Activated naive CD8-positive, alpha-beta T cell treated with anti-CD3 and anti-CD28 coated beads, Interleukin-2, amount 10 ng/mL, durations not matched to agents 7 days and 5 days (primary cell): ENCODE data around the gene PSMD4. TPM values are rescaled to one million over a fixed set of nuclear protein-coding genes. Genes with fewer than 3 reads are reported as not detected.
"Not testable (repeated sequence)": the region's sequence is repeated elsewhere in the genome, so short reads cannot be mapped to it uniquely, and the experiment has no call there.

Experiments used
- ATAC-seq: fragments of 150-1000 bp; cut with Tn5 transposase; one replicate; pipeline ENCODE4 v1.10.0; 2021; ENCODE audit warnings: low read depth, moderate library complexity
- POLR2A ChIA-PET: fragments of 350-600 bp; sonication (Branson Sonifier 250); formaldehyde crosslinking; loops from one replicate; lab custom pipeline; 2021; ENCODE audit warnings: antibody characterized with exemption; lab: Charles Lee
- DNase-seq: peaks from one replicate; pipeline ENCODE4 v3.0.0; 2021
- H3K27ac Mint-ChIP-seq: one replicate; pipeline ENCODE4 v1.8.0; 2022; ENCODE audit warnings: mild to moderate bottlenecking, mixed read lengths
- H3K27me3 Mint-ChIP-seq: one replicate; pipeline ENCODE4 v1.8.0; 2022; ENCODE audit warnings: mild to moderate bottlenecking, moderate library complexity, mixed read lengths
- H3K36me3 Mint-ChIP-seq: one replicate; pipeline ENCODE4 v1.8.0; 2021; ENCODE audit warnings: mild to moderate bottlenecking, mixed read lengths
- H3K4me1 Mint-ChIP-seq: one replicate; pipeline ENCODE4 v1.8.0; 2021; ENCODE audit warnings: mixed read lengths
- H3K4me3 Mint-ChIP-seq: one replicate; pipeline ENCODE4 v1.8.0; 2022; ENCODE audit warnings: mild to moderate bottlenecking, moderate library complexity, mixed read lengths
- H3K9me3 Mint-ChIP-seq: one replicate; pipeline ENCODE4 v1.8.0; 2021; ENCODE audit warnings: mixed read lengths
- total RNA-seq, 2 experiments: library from RNA; stranded (reverse); gene quantifications; one replicate each; pipeline ENCODE4 v1.2.3, GENCODE V29; 2021

The PSMD4 gene
- total RNA-seq, 2 experiments from 2014 or later: 170 to 174 TPM

- no peak for ATAC-seq
- peaks cover 1% of the 10 kb centered on the region for H3K4me1 Mint-ChIP-seq
- peaks cover 25% of the 10 kb centered on the region for H3K36me3 Mint-ChIP-seq
- POLR2A ChIA-PET: no interaction called here
- DNase-seq: no peak
- H3K27me3 Mint-ChIP-seq: no peaks in the 10 kb centered on the region
- no peaks in the 10 kb centered on the region for H3K9me3 Mint-ChIP-seq
- H3K27ac Mint-ChIP-seq: no peak overlapping the region
- H3K4me3 Mint-ChIP-seq: no peak overlapping the region
Measured at GRCh38 chr1:151246786-151247185, 7.7 kb upstream of the PSMD4 start.

- no peak for DNase-seq
- ATAC-seq: no peak
- Mint-ChIP-seq H3K4me1 (peaks cover 11% of the 10 kb centered on the region), H3K27me3 (no peaks in the 10 kb centered on the region), H3K36me3 (peaks cover 4% of the 10 kb centered on the region), H3K9me3 (no peaks in the 10 kb centered on the region), H3K4me3 (no peak overlapping the region), H3K27ac (no peak overlapping the region)
- POLR2A ChIA-PET: interaction anchor here (0.5 to 1.2 kb wide), 6 partner anchors 30 to 170 kb away, joined by 3 to 4 read pairs (median 4); partner anchors contain the start of genes LYSMD1, SCNM1, VPS72 and ZNF687
Measured at GRCh38 chr1:151251656-151252470, 2.7 kb upstream of the PSMD4 start.

- Mint-ChIP-seq H3K27ac (peak overlapping the region; percentile 90), H3K4me3 (peak overlapping the region; percentile 91), H3K36me3 (peaks cover 2% of the 10 kb centered on the region), H3K27me3 (no peaks in the 10 kb centered on the region), H3K9me3 (no peaks in the 10 kb centered on the region), H3K4me1 (peaks cover 20% of the 10 kb centered on the region)
- ATAC-seq: no peak
- POLR2A ChIA-PET: interaction anchor here (0.6 to 2.0 kb wide), 11 partner anchors 10 to 124 kb away, joined by 3 to 22 read pairs (median 4); partner anchors contain the start of genes PI4KB, SEMA6C, TNFAIP8L2 and VPS72
- no peak for DNase-seq
Measured at GRCh38 chr1:151255381-151255780, 847 bp downstream of the PSMD4 start.

GRCh38 chr1:151259351-151259750, 4.8 kb downstream of the PSMD4 start:
- no peak overlapping the region for H3K27ac Mint-ChIP-seq
- no peaks in the 10 kb centered on the region for H3K27me3 Mint-ChIP-seq
- DNase-seq (no peak), ATAC-seq (no peak)
- no peak overlapping the region for H3K4me3 Mint-ChIP-seq
- POLR2A ChIA-PET: no interaction called here
- H3K9me3 Mint-ChIP-seq: no peaks in the 10 kb centered on the region
- peaks cover 17% of the 10 kb centered on the region for H3K4me1 Mint-ChIP-seq
- peaks cover 12% of the 10 kb centered on the region for H3K36me3 Mint-ChIP-seq

- H3K4me1 Mint-ChIP-seq: peaks cover 5% of the 10 kb centered on the region
- H3K4me3 Mint-ChIP-seq: no peak overlapping the region
- ATAC-seq (no peak), DNase-seq (no peak)
- no peaks in the 10 kb centered on the region for H3K27me3 Mint-ChIP-seq
- H3K9me3 Mint-ChIP-seq: no peaks in the 10 kb centered on the region
- peaks cover 25% of the 10 kb centered on the region for H3K36me3 Mint-ChIP-seq
- H3K27ac Mint-ChIP-seq: no peak overlapping the region
- POLR2A ChIA-PET: interaction anchor here (0.5 to 1.6 kb wide), 2 partner anchors 10 to 11 kb away, joined by 4 to 5 read pairs; partner anchors contain the start of gene PSMD4
Measured at GRCh38 chr1:151265446-151266236, 11.1 kb downstream of the PSMD4 start.

GRCh38 chr1:151266315-151266714, 11.8 kb downstream of the PSMD4 start:
- H3K27me3 Mint-ChIP-seq: no peaks in the 10 kb centered on the region
- peaks cover 25% of the 10 kb centered on the region for H3K36me3 Mint-ChIP-seq
- ATAC-seq (no peak), DNase-seq (no peak)
- POLR2A ChIA-PET: interaction anchor here (0.5 to 1.6 kb wide), 4 partner anchors 10 to 30 kb away, joined by 4 to 5 read pairs (median 5); partner anchors contain the start of gene PSMD4
- H3K27ac Mint-ChIP-seq: no peak overlapping the region
- H3K4me1 Mint-ChIP-seq: peaks cover 5% of the 10 kb centered on the region
- H3K9me3 Mint-ChIP-seq: no peaks in the 10 kb centered on the region
- no peak overlapping the region for H3K4me3 Mint-ChIP-seq

- no peaks in the 10 kb centered on the region for H3K27me3 Mint-ChIP-seq
- DNase-seq: no peak
- peak overlapping the region; percentile 6 for H3K27ac Mint-ChIP-seq
- ATAC-seq: no peak
- no peak overlapping the region for H3K4me3 Mint-ChIP-seq
- POLR2A ChIA-PET: interaction anchor here (1.0 to 1.1 kb wide), 2 partner anchors 14 to 30 kb away, joined by 5 read pairs; no protein-coding TSS in a partner anchor
- H3K9me3 Mint-ChIP-seq: no peaks in the 10 kb centered on the region
- peaks cover 29% of the 10 kb centered on the region for H3K36me3 Mint-ChIP-seq
- peaks cover 5% of the 10 kb centered on the region for H3K4me1 Mint-ChIP-seq
Measured at GRCh38 chr1:151266821-151267220, 12.3 kb downstream of the PSMD4 start.

- Mint-ChIP-seq H3K4me3 (no peak overlapping the region), H3K36me3 (peaks cover 29% of the 10 kb centered on the region), H3K4me1 (peaks cover 5% of the 10 kb centered on the region), H3K27me3 (no peaks in the 10 kb centered on the region), H3K27ac (peak overlapping the region; percentile 64), H3K9me3 (no peaks in the 10 kb centered on the region)
- ATAC-seq (no peak), DNase-seq (no peak)
- POLR2A ChIA-PET: no interaction called here
Measured at GRCh38 chr1:151267760-151268159, 13.2 kb downstream of the PSMD4 start.

- DNase-seq (no peak), ATAC-seq (no peak)
- no peaks in the 10 kb centered on the region for H3K9me3 Mint-ChIP-seq
- H3K36me3 Mint-ChIP-seq: peaks cover 12% of the 10 kb centered on the region
- peaks cover 8% of the 10 kb centered on the region for H3K4me1 Mint-ChIP-seq
- POLR2A ChIA-PET: interaction anchor here (0.7 kb wide), 1 partner anchor 448 kb away, joined by 3 read pairs; no protein-coding TSS in a partner anchor
- H3K27me3 Mint-ChIP-seq: no peaks in the 10 kb centered on the region
- H3K4me3 Mint-ChIP-seq: no peak overlapping the region
- H3K27ac Mint-ChIP-seq: no peak overlapping the region
Measured at GRCh38 chr1:151273924-151274466, 19.5 kb downstream of the PSMD4 start.

- POLR2A ChIA-PET: interaction anchor here (0.8 kb wide), 1 partner anchor 9 kb away, joined by 4 read pairs; no protein-coding TSS in a partner anchor
- not testable (repeated sequence) for ATAC-seq, DNase-seq, H3K9me3 Mint-ChIP-seq, H3K4me3 Mint-ChIP-seq, H3K27ac Mint-ChIP-seq, H3K27me3 Mint-ChIP-seq, H3K4me1 Mint-ChIP-seq
- peaks cover 12% of the 10 kb centered on the region for H3K36me3 Mint-ChIP-seq
Measured at GRCh38 chr1:151275341-151275740, 20.8 kb downstream of the PSMD4 start.

GRCh38 chr1:151277249-151277648, 22.7 kb downstream of the PSMD4 start:
- H3K27me3 Mint-ChIP-seq: no peaks in the 10 kb centered on the region
- no peak overlapping the region for H3K4me3 Mint-ChIP-seq
- H3K9me3 Mint-ChIP-seq: no peaks in the 10 kb centered on the region
- DNase-seq (no peak), ATAC-seq (no peak)
- H3K4me1 Mint-ChIP-seq: peaks cover 8% of the 10 kb centered on the region
- POLR2A ChIA-PET: no interaction called here
- H3K36me3 Mint-ChIP-seq: peaks cover 8% of the 10 kb centered on the region
- H3K27ac Mint-ChIP-seq: no peak overlapping the region

- Mint-ChIP-seq H3K36me3 (no peaks in the 10 kb centered on the region), H3K27me3 (no peaks in the 10 kb centered on the region), H3K4me3 (peak overlapping the region; percentile 99), H3K27ac (peak overlapping the region; percentile 98), H3K4me1 (peaks cover 23% of the 10 kb centered on the region), H3K9me3 (no peaks in the 10 kb centered on the region)
- POLR2A ChIA-PET: interaction anchor here (0.6 to 2.5 kb wide), 22 partner anchors 11 to 918 kb away, joined by 3 to 22 read pairs (median 4); partner anchors contain the start of genes PI4KB, PIP5K1A, POGZ and PSMB4
- ATAC-seq (peak; percentile 24), DNase-seq (peak; percentile 99)
Measured at GRCh38 chr1:151281225-151281968, 26.9 kb downstream of the PSMD4 start.
